ENCODE measurements around the gene P2RX6.

P2RX6 gene

GRCh38 chr22:20992056-20992442, 22.9 kb upstream of the P2RX6 start:
- no peaks in the 10 kb centered on the region for H3K27me3 ChIP-seq (ENCODE audit: control insufficient read depth, insufficient read depth, low read length)
- no peak overlapping the region for H3K9ac ChIP-seq (ENCODE audit: low read length)
- no peak overlapping the region for H3K4me3 ChIP-seq (ENCODE audit: low read length)
- no peaks in the 10 kb centered on the region for H3K4me1 ChIP-seq (ENCODE audit: control insufficient read depth, low read depth, low read length)
- H3K36me3 ChIP-seq (ENCODE audit: control insufficient read depth, low read depth, low read length) = peaks cover 3% of the 10 kb centered on the region
- H3K9me3 ChIP-seq (ENCODE audit: control insufficient read depth, low read depth, low read length) = no peaks in the 10 kb centered on the region
- H3K27ac ChIP-seq (ENCODE audit: low read length) = no peak overlapping the region

GRCh38 chr22:20992456-20993303, 22.3 kb upstream of the P2RX6 start:
- Histone ChIP-seq H3K9me3 (ENCODE audit: control insufficient read depth, low read depth, low read length) (no peaks in the 10 kb centered on the region), H3K27ac (ENCODE audit: low read length) (no peak overlapping the region), H3K27me3 (ENCODE audit: control insufficient read depth, insufficient read depth, low read length) (no peaks in the 10 kb centered on the region), H3K4me3 (ENCODE audit: low read length) (no peak overlapping the region), H3K36me3 (ENCODE audit: control insufficient read depth, low read depth, low read length) (peaks cover 3% of the 10 kb centered on the region), H3K4me1 (ENCODE audit: control insufficient read depth, low read depth, low read length) (no peaks in the 10 kb centered on the region), H3K9ac (ENCODE audit: low read length) (no peak overlapping the region)

- no peak overlapping the region for H3K4me3 ChIP-seq (ENCODE audit: low read length)
- no peaks in the 10 kb centered on the region for H3K4me1 ChIP-seq (ENCODE audit: control insufficient read depth, low read depth, low read length)
- H3K27ac ChIP-seq (ENCODE audit: low read length) = no peak overlapping the region
- peaks cover 3% of the 10 kb centered on the region for H3K36me3 ChIP-seq (ENCODE audit: control insufficient read depth, low read depth, low read length)
- no peak overlapping the region for H3K9ac ChIP-seq (ENCODE audit: low read length)
- no peaks in the 10 kb centered on the region for H3K9me3 ChIP-seq (ENCODE audit: control insufficient read depth, low read depth, low read length)
- H3K27me3 ChIP-seq (ENCODE audit: control insufficient read depth, insufficient read depth, low read length) = no peaks in the 10 kb centered on the region
Measured at GRCh38 chr22:20993304-20994127, 21.4 kb upstream of the P2RX6 start.

GRCh38 chr22:20994128-20994901, 20.6 kb upstream of the P2RX6 start:
- Histone ChIP-seq H3K27me3 (ENCODE audit: control insufficient read depth, insufficient read depth, low read length) (no peaks in the 10 kb centered on the region), H3K27ac (ENCODE audit: low read length) (no peak overlapping the region), H3K36me3 (ENCODE audit: control insufficient read depth, low read depth, low read length) (peaks cover 3% of the 10 kb centered on the region), H3K4me1 (ENCODE audit: control insufficient read depth, low read depth, low read length) (no peaks in the 10 kb centered on the region), H3K4me3 (ENCODE audit: low read length) (no peak overlapping the region), H3K9ac (ENCODE audit: low read length) (no peak overlapping the region), H3K9me3 (ENCODE audit: control insufficient read depth, low read depth, low read length) (no peaks in the 10 kb centered on the region)

GRCh38 chr22:20994902-20995241, 20.1 kb upstream of the P2RX6 start:
- Histone ChIP-seq H3K27me3 (ENCODE audit: control insufficient read depth, insufficient read depth, low read length) (no peaks in the 10 kb centered on the region), H3K27ac (ENCODE audit: low read length) (no peak overlapping the region), H3K36me3 (ENCODE audit: control insufficient read depth, low read depth, low read length) (peaks cover 6% of the 10 kb centered on the region), H3K4me1 (ENCODE audit: control insufficient read depth, low read depth, low read length) (no peaks in the 10 kb centered on the region), H3K9ac (ENCODE audit: low read length) (no peak overlapping the region), H3K4me3 (ENCODE audit: low read length) (no peak overlapping the region), H3K9me3 (ENCODE audit: control insufficient read depth, low read depth, low read length) (no peaks in the 10 kb centered on the region)

- Histone ChIP-seq H3K9ac (ENCODE audit: low read length) (no peak overlapping the region), H3K4me3 (ENCODE audit: low read length) (no peak overlapping the region), H3K9me3 (ENCODE audit: control insufficient read depth, low read depth, low read length) (no peaks in the 10 kb centered on the region), H3K27me3 (ENCODE audit: control insufficient read depth, insufficient read depth, low read length) (no peaks in the 10 kb centered on the region), H3K27ac (ENCODE audit: low read length) (no peak overlapping the region), H3K36me3 (ENCODE audit: control insufficient read depth, low read depth, low read length) (peaks cover 6% of the 10 kb centered on the region), H3K4me1 (ENCODE audit: control insufficient read depth, low read depth, low read length) (peaks cover 1% of the 10 kb centered on the region)
Measured at GRCh38 chr22:20995329-20996030, 19.5 kb upstream of the P2RX6 start.

- no peaks in the 10 kb centered on the region for H3K27me3 ChIP-seq (ENCODE audit: control insufficient read depth, insufficient read depth, low read length)
- no peaks in the 10 kb centered on the region for H3K9me3 ChIP-seq (ENCODE audit: control insufficient read depth, low read depth, low read length)
- H3K4me3 ChIP-seq (ENCODE audit: low read length) = no peak overlapping the region
- H3K4me1 ChIP-seq (ENCODE audit: control insufficient read depth, low read depth, low read length) = peaks cover 7% of the 10 kb centered on the region
- H3K36me3 ChIP-seq (ENCODE audit: control insufficient read depth, low read depth, low read length) = peaks cover 6% of the 10 kb centered on the region
- H3K27ac ChIP-seq (ENCODE audit: low read length) = no peak overlapping the region
- no peak overlapping the region for H3K9ac ChIP-seq (ENCODE audit: low read length)
Measured at GRCh38 chr22:20996031-20996410, 18.9 kb upstream of the P2RX6 start.

- peaks cover 6% of the 10 kb centered on the region for H3K36me3 ChIP-seq (ENCODE audit: control insufficient read depth, low read depth, low read length)
- H3K4me1 ChIP-seq (ENCODE audit: control insufficient read depth, low read depth, low read length) = peaks cover 7% of the 10 kb centered on the region
- H3K9me3 ChIP-seq (ENCODE audit: control insufficient read depth, low read depth, low read length) = no peaks in the 10 kb centered on the region
- no peak overlapping the region for H3K9ac ChIP-seq (ENCODE audit: low read length)
- no peaks in the 10 kb centered on the region for H3K27me3 ChIP-seq (ENCODE audit: control insufficient read depth, insufficient read depth, low read length)
- no peak overlapping the region for H3K4me3 ChIP-seq (ENCODE audit: low read length)
- no peak overlapping the region for H3K27ac ChIP-seq (ENCODE audit: low read length)
Measured at GRCh38 chr22:20996598-20997535, 18.1 kb upstream of the P2RX6 start.

GRCh38 chr22:20997536-20998257, 17.3 kb upstream of the P2RX6 start:
- H3K27ac ChIP-seq (ENCODE audit: low read length) = no peak overlapping the region
- peaks cover 7% of the 10 kb centered on the region for H3K4me1 ChIP-seq (ENCODE audit: control insufficient read depth, low read depth, low read length)

More at GRCh38 chr22:20997536-20998257, 17.3 kb upstream of the P2RX6 start:
- Histone ChIP-seq H3K27me3 (ENCODE audit: control insufficient read depth, insufficient read depth, low read length) (no peaks in the 10 kb centered on the region), H3K36me3 (ENCODE audit: control insufficient read depth, low read depth, low read length) (peaks cover 6% of the 10 kb centered on the region), H3K9ac (ENCODE audit: low read length) (no peak overlapping the region), H3K4me3 (ENCODE audit: low read length) (no peak overlapping the region), H3K9me3 (ENCODE audit: control insufficient read depth, low read depth, low read length) (no peaks in the 10 kb centered on the region)

Measured in iPS-18a (cell line).